NCI-H510A (cell line): ENCODE results near the gene MIA3.

ENCODE experiments used
- DNase-seq: peaks from one replicate; lab custom pipeline; 2025; lab: John Stamatoyannopoulos, UW

The MIA3 gene

GRCh38 chr1:222618880-222619596 is 1.1 kb downstream of the MIA3 start:
- DNase-seq: peak; percentile 3

- no peak for DNase-seq
These were observed 2.7 kb downstream of the MIA3 start for GRCh38 chr1:222620566-222620965.

GRCh38 chr1:222622765-222623164 is 4.9 kb downstream of the MIA3 start:
- no peak for DNase-seq

- DNase-seq: no peak
These were observed 5.6 kb downstream of the MIA3 start for GRCh38 chr1:222623458-222623857.

- no peak for DNase-seq
These were observed 6.3 kb downstream of the MIA3 start for GRCh38 chr1:222624214-222624613.

GRCh38 chr1:222627232-222627631 is 9.3 kb downstream of the MIA3 start:
- DNase-seq: no peak

GRCh38 chr1:222629921-222630535 is 12.1 kb downstream of the MIA3 start:
- DNase-seq: no peak

- DNase-seq: no peak
These were observed 13.8 kb downstream of the MIA3 start for GRCh38 chr1:222631611-222632208.

GRCh38 chr1:222632749-222633148 is 14.9 kb downstream of the MIA3 start:
- no peak for DNase-seq

GRCh38 chr1:222634180-222635013 is 16.5 kb downstream of the MIA3 start:
- DNase-seq: peak; percentile 18

- no peak for DNase-seq
These were observed 23.5 kb downstream of the MIA3 start for GRCh38 chr1:222641269-222641948.

- no peak for DNase-seq
These were observed 24.6 kb downstream of the MIA3 start for GRCh38 chr1:222642468-222642867.

- no peak for DNase-seq
These were observed 25.7 kb downstream of the MIA3 start for GRCh38 chr1:222643606-222643937.

GRCh38 chr1:222643938-222644635 is 26.2 kb downstream of the MIA3 start:
- DNase-seq: peak; percentile 94

- DNase-seq: no peak
These were observed 26.7 kb downstream of the MIA3 start for GRCh38 chr1:222644636-222644980.

GRCh38 chr1:222652676-222653075 is 34.8 kb downstream of the MIA3 start:
- DNase-seq: no peak

- no peak for DNase-seq
These were observed 35.4 kb downstream of the MIA3 start for GRCh38 chr1:222653178-222653827.

- no peak for DNase-seq
These were observed 37.0 kb downstream of the MIA3 start for GRCh38 chr1:222654849-222655248.

GRCh38 chr1:222656391-222657155 is 38.7 kb downstream of the MIA3 start:
- no peak for DNase-seq

GRCh38 chr1:222657899-222658298 is 40.0 kb downstream of the MIA3 start:
- no peak for DNase-seq
